Pancreas (tissue), 10 donors: Measurements from ENCODE around the gene DGLUCY. TPM values are rescaled to one million over a fixed set of nuclear protein-coding genes. Genes with fewer than 3 reads are reported as not detected.

Experiments used
- ATAC-seq, 4 donors: fragments of 200-7000 bp; cut with Tn5 transposase; one replicate each; pipeline versions ENCODE4 v1.8.0 to v1.9.1; 2020; ENCODE audit warnings: mild to moderate bottlenecking in 4 of 4, moderate library complexity in 4 of 4
- DNase-seq, 6 donors: peaks; one replicate each; pipeline ENCODE4 v3.0.0-alpha.2; 2020
- FAIRE-seq: peaks from 2 replicates; lab custom pipeline; 2012; peaks lifted over from hg19 to GRCh38; lab: Jason Lieb, UNC
- H3K27ac ChIP-seq, 4 donors: fragments of 200-600 bp; sonication (generic); 1 replicate in 3 of 4; 2 replicates in 1 of 4; pipeline versions ENCODE4 v1.5.0 to v1.8.0; 2020
- H3K27me3 ChIP-seq, 4 donors: fragments of 200-600 bp; one replicate each; pipeline ENCODE4 v1.8.0; 2021
- H3K36me3 ChIP-seq, 3 donors: fragments of 200-600 bp; sonication (generic) in 1 of 3; one replicate each; pipeline versions ENCODE4 v1.5.0 to v1.8.0; 2020 to 2021
- H3K4me1 ChIP-seq, 3 donors: fragments of 200-600 bp; one replicate each; pipeline ENCODE4 v1.8.0; 2021
- H3K4me3 ChIP-seq, 4 donors: fragments of 200-600 bp; sonication (generic) in 2 of 4; one replicate each; pipeline versions ENCODE4 v1.5.0 to v1.8.0; 2020 to 2021
- H3K9me3 ChIP-seq, 4 donors: fragments of 200-600 bp; one replicate each; pipeline ENCODE4 v1.8.0; 2021
- WGBS, 2 donors: extraction: QIAGEN DNeasy Blood & Tissue Kit; methylation state at CpG; one replicate each; pipeline ENCODE4 v1.1.7; 2013; 5-methylcytosine and 5-hydroxymethylcytosine counted together
- intact Hi-C, 3 donors: fragments of 100-400 bp; cut with DNase I; formaldehyde crosslinking; loops; one replicate each; pipeline versions ENCODE4 v1.11.1 to v1.14.2; 2022
- polyA plus RNA-seq, 2 donors: library from polyadenylated mRNA; stranded (reverse); fragments of 200-250 nt; gene quantifications; one replicate each; pipeline ENCODE4 v1.2.3, GENCODE V29; 2013
- total RNA-seq, 6 donors: library from RNA; stranded (reverse); fragmentation: NEBNext Ultra II Directional in 4 of 6; extraction: Animal tissue kit (Norgen Biotek cat#: 25700) in 4 of 6; gene quantifications; one replicate each; pipeline versions ENCODE4 v1.2.1 to v1.2.4, GENCODE V29; 2021 to 2023
- TF ChIP-seq, protein P1 (sequence below), 4 donors: fragments of 200-600 bp; sonication (generic) in 3 of 4; IDR thresholded peaks; one replicate each; pipeline versions ENCODE4 v1.5.0 to v1.8.0; 2021; ENCODE audit warnings: antibody characterized with exemption in 4 of 4
- donor health status: healthy with polysubstance abuse.
- donor health status: DM: no; HTN: no; CAD: no; lungs with moderate emphysema.
- donor health status: DM: no; HTN: no; CAD: no.
- donor health status: control.
- donor health status: control.
- donor health status: Bipolar disorder and iron deficiency.
- donor health status: DM: yes; HTN: yes; CAD: no.
- donor health status: DM: no; HTN: no; CAD: no.
- donor health status: DM: no; HTN: no; CAD: no.
- donor health status: DM: yes; HTN: yes; CAD: no.

Gene DGLUCY
- total and polyA plus RNA-seq, 8 donors = 11.9 to 43.4 (median 23.1) TPM

DNA sequence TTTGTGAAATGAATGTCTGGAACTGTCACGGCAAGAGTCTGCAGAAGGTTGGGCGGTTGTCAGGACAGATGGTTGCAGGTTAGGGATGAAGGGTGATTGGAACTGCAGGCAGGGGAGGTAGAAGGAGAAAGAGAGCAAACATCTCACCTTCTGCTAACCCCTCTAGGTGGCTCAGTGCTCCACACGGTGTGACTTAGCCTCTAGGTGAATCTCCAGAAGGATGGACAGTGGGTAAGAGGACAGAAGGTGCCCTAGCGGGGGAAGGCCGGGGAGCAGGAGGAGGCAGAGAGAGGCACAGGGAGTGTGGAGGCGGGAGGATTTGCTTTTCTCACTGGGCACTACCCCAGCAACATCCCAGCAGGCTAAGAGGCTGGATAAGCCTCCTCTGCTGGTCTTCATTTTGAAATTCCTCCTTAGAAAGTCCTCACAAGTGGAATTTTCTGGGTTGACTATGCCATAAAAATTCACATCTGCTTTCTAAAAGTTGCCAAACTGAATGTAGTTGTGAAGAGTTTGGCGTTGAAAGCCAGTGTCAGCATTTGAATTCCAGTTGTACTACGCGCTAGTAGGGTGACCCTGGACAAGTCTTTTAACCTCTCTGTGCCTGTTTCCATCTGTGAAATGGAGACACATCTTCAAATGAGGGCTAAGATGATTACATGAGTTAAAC, 141.3 kb downstream of the DGLUCY start:
- DNase-seq (peak in 1 of 6 donors; percentile 18), FAIRE-seq (no peak), ATAC-seq (peak in 1 of 4 donors; percentile 3)
- 68 to 73% methylated on average over 9 of the region's 9 CpGs for WGBS, 2 donors
- Histone ChIP-seq H3K4me1 (peaks cover 0 to 4% (median 0%) of the 10 kb centered on the region in 3 donors), H3K36me3 (no peaks in the 10 kb centered on the region), H3K9me3 (no peaks in the 10 kb centered on the region), H3K4me3 (no peak overlapping the region), H3K27ac (no peak overlapping the region), H3K27me3 (no peaks in the 10 kb centered on the region)
- TF ChIP-seq, protein P1, sequence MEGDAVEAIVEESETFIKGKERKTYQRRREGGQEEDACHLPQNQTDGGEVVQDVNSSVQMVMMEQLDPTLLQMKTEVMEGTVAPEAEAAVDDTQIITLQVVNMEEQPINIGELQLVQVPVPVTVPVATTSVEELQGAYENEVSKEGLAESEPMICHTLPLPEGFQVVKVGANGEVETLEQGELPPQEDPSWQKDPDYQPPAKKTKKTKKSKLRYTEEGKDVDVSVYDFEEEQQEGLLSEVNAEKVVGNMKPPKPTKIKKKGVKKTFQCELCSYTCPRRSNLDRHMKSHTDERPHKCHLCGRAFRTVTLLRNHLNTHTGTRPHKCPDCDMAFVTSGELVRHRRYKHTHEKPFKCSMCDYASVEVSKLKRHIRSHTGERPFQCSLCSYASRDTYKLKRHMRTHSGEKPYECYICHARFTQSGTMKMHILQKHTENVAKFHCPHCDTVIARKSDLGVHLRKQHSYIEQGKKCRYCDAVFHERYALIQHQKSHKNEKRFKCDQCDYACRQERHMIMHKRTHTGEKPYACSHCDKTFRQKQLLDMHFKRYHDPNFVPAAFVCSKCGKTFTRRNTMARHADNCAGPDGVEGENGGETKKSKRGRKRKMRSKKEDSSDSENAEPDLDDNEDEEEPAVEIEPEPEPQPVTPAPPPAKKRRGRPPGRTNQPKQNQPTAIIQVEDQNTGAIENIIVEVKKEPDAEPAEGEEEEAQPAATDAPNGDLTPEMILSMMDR (IDR thresholded peaks at IDR 0.05) = no peak
- intact Hi-C loops = no loop called here

DNA sequence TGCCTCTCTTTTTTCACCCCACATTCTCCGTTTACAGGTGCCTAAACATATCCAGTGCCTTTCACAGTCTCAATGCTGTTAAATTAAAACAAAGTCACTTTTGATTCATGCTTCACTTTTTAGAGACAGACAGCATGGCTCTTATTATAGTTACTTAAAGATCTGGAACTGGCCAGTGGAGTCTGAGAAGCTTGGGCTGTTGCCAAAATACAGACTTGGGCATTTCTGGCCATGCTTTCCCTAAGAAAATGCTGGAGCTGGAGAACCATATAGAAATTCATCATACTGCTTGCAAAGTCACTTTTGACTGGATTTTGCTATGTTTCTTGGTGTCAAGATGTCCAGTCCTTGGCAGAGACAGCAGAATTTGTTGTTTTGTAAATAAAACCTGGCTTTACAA, 142.8 kb downstream of the DGLUCY start:
- Histone ChIP-seq H3K27ac (no peak overlapping the region), H3K4me1 (peaks cover 0 to 4% (median 0%) of the 10 kb centered on the region in 3 donors), H3K9me3 (no peaks in the 10 kb centered on the region), H3K36me3 (no peaks in the 10 kb centered on the region), H3K27me3 (no peaks in the 10 kb centered on the region), H3K4me3 (no peak overlapping the region)
- WGBS, 2 donors = 72 to 78% methylated on average over 1 of the region's 1 CpG
- DNase-seq (no peak), ATAC-seq (no peak), FAIRE-seq (no peak)
- TF ChIP-seq, protein P1 (IDR thresholded peaks at IDR 0.05) = no peak
- intact Hi-C loops = no loop called here

DNA sequence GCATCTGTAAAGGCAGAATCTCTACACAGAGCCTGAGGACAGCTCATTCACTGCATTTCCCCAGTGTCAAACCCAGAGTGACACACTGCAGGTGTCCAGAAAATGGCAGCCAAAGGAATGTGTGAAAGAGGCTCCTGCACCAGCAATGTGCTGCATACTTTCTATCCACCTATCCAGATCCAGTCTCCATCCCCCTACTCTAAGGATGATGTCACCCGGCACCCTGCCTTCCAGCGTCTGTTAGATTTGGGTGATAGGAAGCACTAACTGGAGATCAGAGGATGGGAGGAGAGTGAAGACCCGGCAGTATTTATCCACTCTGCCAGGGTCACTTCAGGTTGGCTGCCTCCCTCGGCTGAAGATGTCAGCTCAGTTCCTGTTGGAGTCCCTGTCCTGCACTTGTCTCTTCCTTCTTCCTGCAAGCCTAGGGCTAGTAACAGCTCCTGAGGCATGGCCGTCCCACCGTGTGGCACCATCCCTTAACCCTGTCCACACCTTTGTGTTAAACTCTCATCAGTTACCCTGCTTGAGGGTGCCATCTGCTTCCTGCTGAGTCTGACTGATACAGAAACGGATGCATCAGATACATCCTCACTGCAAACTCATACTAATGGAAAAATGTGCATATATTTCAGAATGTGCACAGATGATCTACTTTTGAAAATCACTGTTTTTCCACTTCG, 143.6 kb downstream of the DGLUCY start:
- Histone ChIP-seq H3K36me3 (no peaks in the 10 kb centered on the region), H3K27ac (no peak overlapping the region), H3K4me3 (no peak overlapping the region), H3K27me3 (no peaks in the 10 kb centered on the region), H3K9me3 (no peaks in the 10 kb centered on the region), H3K4me1 (peaks cover 0 to 4% (median 0%) of the 10 kb centered on the region in 3 donors)
- intact Hi-C loops = no loop called here
- ATAC-seq (no peak), FAIRE-seq (no peak), DNase-seq (peak in 1 of 6 donors; percentile 22)
- TF ChIP-seq, protein P1 (IDR thresholded peaks at IDR 0.05) = no peak
- 39 to 45% methylated on average over 8 of the region's 8 CpGs for WGBS, 2 donors

DNA sequence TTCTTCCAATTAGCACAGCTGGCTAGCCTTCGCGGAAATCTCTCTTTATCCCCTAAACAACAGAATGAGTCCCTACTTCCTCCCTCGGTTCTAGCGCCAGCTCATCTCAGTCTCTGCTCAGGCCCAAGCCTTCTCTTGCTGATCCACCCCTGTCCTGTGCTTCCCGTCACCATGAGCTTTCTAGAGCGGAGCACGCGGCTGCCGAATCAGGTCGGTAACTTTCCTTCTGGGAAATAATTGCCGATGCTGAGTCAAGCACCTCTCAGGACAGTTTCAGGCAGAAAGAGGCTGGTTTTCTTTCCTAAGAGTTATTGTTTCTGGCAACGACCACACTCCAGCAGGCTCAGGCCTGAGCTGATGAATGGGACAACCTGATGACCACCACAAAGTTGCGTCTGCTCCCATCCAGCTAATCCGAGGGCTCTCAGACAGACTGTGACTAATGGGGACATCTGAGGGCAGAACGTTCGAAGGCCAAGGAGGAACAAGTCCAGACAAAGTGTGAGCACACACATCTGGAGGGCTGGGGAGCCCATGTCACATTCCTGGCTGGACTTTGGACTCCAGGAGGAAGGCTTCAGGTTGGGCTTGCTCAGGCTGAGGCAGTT, 144.2 kb downstream of the DGLUCY start:
- no peaks in the 10 kb centered on the region for H3K27me3 ChIP-seq
- no peaks in the 10 kb centered on the region for H3K4me1 ChIP-seq
- no peak overlapping the region for H3K27ac ChIP-seq
- intact Hi-C loops = no loop called here
- 69 to 74% methylated on average over 16 of the region's 16 CpGs for WGBS, 2 donors
- no peak overlapping the region for H3K4me3 ChIP-seq
- DNase-seq = peak in 1 of 6 donors; percentile 9
- FAIRE-seq = no peak
- no peaks in the 10 kb centered on the region for H3K9me3 ChIP-seq
- TF ChIP-seq, protein P1 (IDR thresholded peaks at IDR 0.05) = no peak
- no peaks in the 10 kb centered on the region for H3K36me3 ChIP-seq
- peak in 2 of 4 donors; percentile 13 for ATAC-seq
